GM23338 (cell line): ENCODE data around the gene RNF213. TPM values are rescaled to one million over a fixed set of nuclear protein-coding genes. Genes with fewer than 3 reads are reported as not detected.

Source experiments
- ATAC-seq: fragments of 200-7000 bp; cut with Tn5 transposase; 3 replicates; pipeline ENCODE4 v1.9.1; 2020
- DNase-seq: peaks from one replicate; pipeline ENCODE4 v3.0.0-alpha.2; 2015; ENCODE audit warnings: low spot score
- H2AFZ ChIP-seq: fragments of 200-600 bp; sonication (generic); 2 replicates; pipeline ENCODE4 v1.8.0; 2016; ENCODE audit warnings: antibody characterized with exemption, mild to moderate bottlenecking, moderate library complexity
- H3F3A ChIP-seq: fragments of 200-600 bp; sonication (generic); replicated peaks from 2 replicates; pipeline ENCODE4 v1.8.0; 2017; ENCODE audit warnings: antibody characterized with exemption, mixed run types, low read depth
- H3K27ac ChIP-seq: fragments of 200-600 bp; sonication (generic); 2 replicates; pipeline ENCODE4 v1.6.1; 2016; ENCODE audit warnings: low read depth
- H3K27me3 ChIP-seq: fragments of 200-600 bp; sonication (generic); 2 replicates; pipeline ENCODE4 v1.8.0; 2016; ENCODE audit warnings: mild to moderate bottlenecking, mixed run types, moderate library complexity; ENCODE audit not compliant: insufficient read depth
- H3K36me3 ChIP-seq: fragments of 200-600 bp; sonication (generic); 2 replicates; pipeline ENCODE4 v1.8.0; 2016; ENCODE audit warnings: mild to moderate bottlenecking; ENCODE audit not compliant: insufficient read depth
- H3K4me1 ChIP-seq: fragments of 200-600 bp; sonication (generic); 2 replicates; pipeline ENCODE4 v1.8.0; 2016; ENCODE audit warnings: mild to moderate bottlenecking, moderate library complexity; ENCODE audit not compliant: insufficient read depth
- H3K4me2 ChIP-seq: fragments of 200-600 bp; sonication (generic); 2 replicates; pipeline ENCODE4 v1.7.1; 2017; ENCODE audit warnings: mixed run types
- H3K4me3 ChIP-seq: fragments of 200-600 bp; sonication (generic); 2 replicates; pipeline ENCODE4 v1.6.1; 2016; ENCODE audit warnings: mixed run types
- H3K79me2 ChIP-seq: fragments of 200-600 bp; sonication (generic); replicated peaks from 2 replicates; pipeline ENCODE4 v1.8.0; 2017; ENCODE audit warnings: mild to moderate bottlenecking; ENCODE audit not compliant: insufficient read depth
- H3K9me2 ChIP-seq: fragments of 200-600 bp; sonication (generic); 2 replicates; pipeline ENCODE4 v1.8.0; 2017; ENCODE audit not compliant: insufficient read depth
- H4K20me1 ChIP-seq: fragments of 200-600 bp; sonication (generic); replicated peaks from 2 replicates; pipeline ENCODE4 v1.8.0; 2017; ENCODE audit warnings: mild to moderate bottlenecking; ENCODE audit not compliant: insufficient read depth
- H3K27ac Mint-ChIP-seq: 2 replicates; pipeline ENCODE4 v1.8.0; 2020; ENCODE audit warnings: inconsistent platforms, mild to moderate bottlenecking, moderate library complexity, mixed read lengths
- H3K27me3 Mint-ChIP-seq: 3 replicates; pipeline ENCODE4 v1.8.0; 2022; ENCODE audit warnings: low read depth, mild to moderate bottlenecking, moderate library complexity, mixed read lengths, inconsistent platforms; ENCODE audit not compliant: insufficient read depth, poor library complexity
- H3K36me3 Mint-ChIP-seq: 3 replicates; pipeline ENCODE4 v1.8.0; 2021; ENCODE audit warnings: low read depth, mild to moderate bottlenecking, inconsistent platforms, moderate library complexity, mixed read lengths
- H3K4me1 Mint-ChIP-seq: 3 replicates; pipeline ENCODE4 v1.8.0; 2020; ENCODE audit warnings: mild to moderate bottlenecking, inconsistent platforms, mixed read lengths
- H3K4me3 Mint-ChIP-seq: 3 replicates; pipeline ENCODE4 v1.8.0; 2021; ENCODE audit warnings: moderate library complexity, mild to moderate bottlenecking, inconsistent platforms, mixed read lengths
- H3K9me3 Mint-ChIP-seq: 3 replicates; pipeline ENCODE4 v1.8.0; 2020; ENCODE audit warnings: moderate library complexity, mild to moderate bottlenecking, inconsistent platforms, mixed read lengths
- CREB1 ChIP-seq: fragments of 250-450 bp; sonication (Bioruptor Pico); IDR thresholded peaks from 2 replicates; pipeline ENCODE4 v1.5.0; 2020; ENCODE audit warnings: low read depth, mild to moderate bottlenecking, moderate library complexity
- EZH2 ChIP-seq: fragments of 200-600 bp; sonication (generic); IDR thresholded peaks from one replicate; pipeline ENCODE4 v1.8.0; 2017; ENCODE audit warnings: antibody characterized with exemption, mild to moderate bottlenecking, low read depth; ENCODE audit not compliant: unreplicated experiment
- EZH2phosphoT487 ChIP-seq: fragments of 200-600 bp; sonication (generic); IDR thresholded peaks from one replicate; pipeline ENCODE4 v1.8.1; 2018; ENCODE audit warnings: antibody characterized with exemption; ENCODE audit not compliant: unreplicated experiment
- NANOG ChIP-seq: IDR thresholded peaks from 2 replicates; pipeline ENCODE4 v1.6.1; 2016; ENCODE audit warnings: antibody characterized with exemption, borderline replicate concordance
- POLR2AphosphoS5 ChIP-seq: IDR thresholded peaks from 2 replicates; pipeline ENCODE4 v1.6.1; 2016; ENCODE audit warnings: antibody characterized with exemption, low read depth
- ZNF114 ChIP-seq: fragments of 250-450 bp; sonication (Bioruptor Pico); IDR thresholded peaks from 2 replicates; pipeline ENCODE4 v1.5.0; 2020; ENCODE audit warnings: mild to moderate bottlenecking, moderate library complexity
- ZNF331 ChIP-seq: fragments of 250-450 bp; sonication (Bioruptor Pico); IDR thresholded peaks from 2 replicates; pipeline ENCODE4 v1.5.0; 2020; ENCODE audit warnings: low read depth, mild to moderate bottlenecking, moderate library complexity
- polyA plus RNA-seq: library from polyadenylated mRNA; unstranded; fragments of >200 nt; fragmentation: Nextera tagmentation; extraction: Ambion mirVana; gene quantifications from 2 replicates; pipeline ENCODE4 v1.2.1, GENCODE V29; 2016
- total RNA-seq: library from RNA; depleted of rRNA; stranded (reverse); fragments of >200 nt; shearing (Covaris generic); gene quantifications from 2 replicates; pipeline ENCODE4 v1.2.3, GENCODE V29; 2014
- TF ChIP-seq, protein P1 (sequence below), 2 experiments: fragments of 200-600 bp in 1 of 2; sonication (generic) in 1 of 2; conservative IDR thresholded peaks; 2 replicates each; pipeline versions ENCODE4 v1.5.1 to v1.6.1; 2016 to 2017; ENCODE audit warnings: antibody characterized with exemption in 2 of 2, low read depth in 2 of 2, mild to moderate bottlenecking in 2 of 2, moderate library complexity in 1 of 2
- TF ChIP-seq, protein P2 (sequence below): IDR thresholded peaks from one replicate; pipeline ENCODE4 v1.6.1; 2018; ENCODE audit warnings: antibody characterized with exemption; ENCODE audit not compliant: unreplicated experiment

Gene RNF213
- total and polyA plus RNA-seq, 2 experiments from 2014 or later: 21.2 to 67.2 TPM

DNA sequence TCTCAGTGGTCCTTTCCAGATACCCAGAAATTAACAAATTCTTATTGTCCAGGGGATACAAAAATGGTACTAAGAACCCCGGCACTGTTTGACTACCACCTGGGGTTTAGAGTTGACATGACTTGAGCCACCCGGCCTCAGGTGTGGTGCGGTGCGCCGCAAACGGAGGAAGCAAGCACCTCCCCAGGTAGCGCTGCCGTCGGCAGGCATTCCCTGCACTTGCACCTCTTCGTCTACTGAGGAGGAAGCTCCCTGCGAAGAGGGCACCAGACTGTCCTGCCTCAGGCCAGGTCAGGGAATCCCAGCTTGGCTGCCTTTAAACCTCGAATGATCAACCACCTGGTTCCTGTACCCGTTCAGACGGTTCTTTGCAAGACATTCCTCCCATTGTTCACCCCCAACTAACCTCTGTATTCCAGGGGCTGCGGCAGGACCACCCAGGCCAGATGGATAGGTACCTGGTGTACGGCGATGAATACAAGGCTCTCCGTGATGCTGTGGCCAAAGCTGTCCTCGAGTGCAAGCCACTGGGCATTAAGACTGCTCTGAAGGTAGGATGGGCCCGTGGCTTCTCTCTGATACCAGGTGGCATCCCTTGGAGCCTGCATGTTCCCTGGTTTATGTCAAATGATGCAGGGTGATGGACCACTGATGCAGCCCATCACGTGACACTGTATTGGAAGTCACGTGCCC lies 113.5 kb downstream of the RNF213 start:
- Mint-ChIP-seq H3K27me3 (peaks cover 9% of the 10 kb centered on the region), H3K9me3 (no peaks in the 10 kb centered on the region), H3K36me3 (peaks cover 83% of the 10 kb centered on the region), H3K4me1 (peaks cover 14% of the 10 kb centered on the region), H3K4me3 (no peak overlapping the region), H3K27ac (no peak overlapping the region)
- Histone ChIP-seq H3K27me3 (no peaks in the 10 kb centered on the region), H3K4me1 (no peaks in the 10 kb centered on the region), H3K36me3 (peaks cover 19% of the 10 kb centered on the region), H3K4me2 (no peak overlapping the region), H3K4me3 (no peak overlapping the region), H3F3A (no peaks in the 10 kb centered on the region), H3K9me2 (no peaks in the 10 kb centered on the region), H2AFZ (no peak overlapping the region), H3K79me2 (no peaks in the 10 kb centered on the region), H3K27ac (no peak overlapping the region), H4K20me1 (no peaks in the 10 kb centered on the region; the same call in 1 of the 2 replicates)
- ATAC-seq: no peak
- TF ChIP-seq, protein P1, sequence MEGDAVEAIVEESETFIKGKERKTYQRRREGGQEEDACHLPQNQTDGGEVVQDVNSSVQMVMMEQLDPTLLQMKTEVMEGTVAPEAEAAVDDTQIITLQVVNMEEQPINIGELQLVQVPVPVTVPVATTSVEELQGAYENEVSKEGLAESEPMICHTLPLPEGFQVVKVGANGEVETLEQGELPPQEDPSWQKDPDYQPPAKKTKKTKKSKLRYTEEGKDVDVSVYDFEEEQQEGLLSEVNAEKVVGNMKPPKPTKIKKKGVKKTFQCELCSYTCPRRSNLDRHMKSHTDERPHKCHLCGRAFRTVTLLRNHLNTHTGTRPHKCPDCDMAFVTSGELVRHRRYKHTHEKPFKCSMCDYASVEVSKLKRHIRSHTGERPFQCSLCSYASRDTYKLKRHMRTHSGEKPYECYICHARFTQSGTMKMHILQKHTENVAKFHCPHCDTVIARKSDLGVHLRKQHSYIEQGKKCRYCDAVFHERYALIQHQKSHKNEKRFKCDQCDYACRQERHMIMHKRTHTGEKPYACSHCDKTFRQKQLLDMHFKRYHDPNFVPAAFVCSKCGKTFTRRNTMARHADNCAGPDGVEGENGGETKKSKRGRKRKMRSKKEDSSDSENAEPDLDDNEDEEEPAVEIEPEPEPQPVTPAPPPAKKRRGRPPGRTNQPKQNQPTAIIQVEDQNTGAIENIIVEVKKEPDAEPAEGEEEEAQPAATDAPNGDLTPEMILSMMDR (conservative IDR thresholded peaks at IDR 0.05; ENCODE audit: low read depth in 2 of 2): no peak
- TF ChIP-seq, protein P2, sequence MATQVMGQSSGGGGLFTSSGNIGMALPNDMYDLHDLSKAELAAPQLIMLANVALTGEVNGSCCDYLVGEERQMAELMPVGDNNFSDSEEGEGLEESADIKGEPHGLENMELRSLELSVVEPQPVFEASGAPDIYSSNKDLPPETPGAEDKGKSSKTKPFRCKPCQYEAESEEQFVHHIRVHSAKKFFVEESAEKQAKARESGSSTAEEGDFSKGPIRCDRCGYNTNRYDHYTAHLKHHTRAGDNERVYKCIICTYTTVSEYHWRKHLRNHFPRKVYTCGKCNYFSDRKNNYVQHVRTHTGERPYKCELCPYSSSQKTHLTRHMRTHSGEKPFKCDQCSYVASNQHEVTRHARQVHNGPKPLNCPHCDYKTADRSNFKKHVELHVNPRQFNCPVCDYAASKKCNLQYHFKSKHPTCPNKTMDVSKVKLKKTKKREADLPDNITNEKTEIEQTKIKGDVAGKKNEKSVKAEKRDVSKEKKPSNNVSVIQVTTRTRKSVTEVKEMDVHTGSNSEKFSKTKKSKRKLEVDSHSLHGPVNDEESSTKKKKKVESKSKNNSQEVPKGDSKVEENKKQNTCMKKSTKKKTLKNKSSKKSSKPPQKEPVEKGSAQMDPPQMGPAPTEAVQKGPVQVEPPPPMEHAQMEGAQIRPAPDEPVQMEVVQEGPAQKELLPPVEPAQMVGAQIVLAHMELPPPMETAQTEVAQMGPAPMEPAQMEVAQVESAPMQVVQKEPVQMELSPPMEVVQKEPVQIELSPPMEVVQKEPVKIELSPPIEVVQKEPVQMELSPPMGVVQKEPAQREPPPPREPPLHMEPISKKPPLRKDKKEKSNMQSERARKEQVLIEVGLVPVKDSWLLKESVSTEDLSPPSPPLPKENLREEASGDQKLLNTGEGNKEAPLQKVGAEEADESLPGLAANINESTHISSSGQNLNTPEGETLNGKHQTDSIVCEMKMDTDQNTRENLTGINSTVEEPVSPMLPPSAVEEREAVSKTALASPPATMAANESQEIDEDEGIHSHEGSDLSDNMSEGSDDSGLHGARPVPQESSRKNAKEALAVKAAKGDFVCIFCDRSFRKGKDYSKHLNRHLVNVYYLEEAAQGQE: no peak
- no peak for TF ChIP-seq NANOG
- TF ChIP-seq CREB1 (CRISPR knock-in tag): no peak
- no peak for TF ChIP-seq POLR2AphosphoS5
- no peak for TF ChIP-seq ZNF114
- no peak for TF ChIP-seq ZNF331 (CRISPR knock-in tag)
- no peak for TF ChIP-seq EZH2
- no peak for TF ChIP-seq EZH2phosphoT487
- DNase-seq: no peak
